ENCODE data around the gene GP1BA. TPM values are rescaled to one million over a fixed set of nuclear protein-coding genes. Genes with fewer than 3 reads are reported as not detected.

Gene GP1BA
- total RNA-seq, 1 donor from 2014 or later, result not detected

- no peak for DNase-seq (ENCODE audit: low spot score)
Observed at GRCh38 chr17:4971826-4972225, 39.7 kb downstream of the GP1BA start.

DNA sequence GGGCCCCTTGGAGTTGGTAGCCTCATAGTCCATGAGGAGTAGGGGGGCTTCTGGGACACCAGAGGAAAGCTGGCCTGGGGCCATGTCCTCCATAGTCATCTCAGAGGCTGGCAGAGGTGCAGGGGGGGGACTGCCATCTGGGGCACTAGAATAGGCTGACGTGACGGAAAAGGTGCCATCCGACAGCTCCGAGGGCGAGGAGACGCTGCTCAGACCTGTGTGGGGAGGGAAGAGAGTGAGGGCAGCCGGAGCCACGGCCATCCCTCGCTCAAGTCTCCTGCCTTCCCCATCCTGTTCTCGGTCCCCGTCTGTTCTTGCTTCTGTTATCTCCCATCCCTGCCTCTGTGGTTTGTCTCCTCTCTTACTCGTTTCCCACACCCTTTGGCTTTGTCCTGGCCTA lies 40.2 kb downstream of the GP1BA start:
- DNase-seq (ENCODE audit: low spot score), result no peak

DNA sequence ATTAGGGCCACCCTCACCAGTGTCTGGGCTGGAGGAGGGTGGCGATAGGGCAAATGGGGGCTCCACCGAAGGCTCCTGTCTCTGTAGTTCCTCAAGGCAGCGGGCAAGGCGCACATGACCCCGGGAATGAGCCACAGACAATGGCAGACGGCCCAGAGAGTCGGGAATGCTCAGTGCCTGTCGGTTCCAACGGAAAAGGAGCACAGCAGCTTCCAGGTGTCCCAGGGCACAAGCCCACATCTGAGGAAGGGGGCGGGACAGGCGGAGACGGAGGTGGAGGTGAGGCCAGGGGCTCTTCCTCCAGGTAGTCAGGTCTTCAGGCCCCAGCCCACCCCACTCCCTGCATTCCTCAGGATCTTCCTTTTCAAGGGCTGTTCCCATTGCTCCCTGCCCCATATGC lies 40.7 kb downstream of the GP1BA start:
- no peak for DNase-seq (ENCODE audit: low spot score)

DNA sequence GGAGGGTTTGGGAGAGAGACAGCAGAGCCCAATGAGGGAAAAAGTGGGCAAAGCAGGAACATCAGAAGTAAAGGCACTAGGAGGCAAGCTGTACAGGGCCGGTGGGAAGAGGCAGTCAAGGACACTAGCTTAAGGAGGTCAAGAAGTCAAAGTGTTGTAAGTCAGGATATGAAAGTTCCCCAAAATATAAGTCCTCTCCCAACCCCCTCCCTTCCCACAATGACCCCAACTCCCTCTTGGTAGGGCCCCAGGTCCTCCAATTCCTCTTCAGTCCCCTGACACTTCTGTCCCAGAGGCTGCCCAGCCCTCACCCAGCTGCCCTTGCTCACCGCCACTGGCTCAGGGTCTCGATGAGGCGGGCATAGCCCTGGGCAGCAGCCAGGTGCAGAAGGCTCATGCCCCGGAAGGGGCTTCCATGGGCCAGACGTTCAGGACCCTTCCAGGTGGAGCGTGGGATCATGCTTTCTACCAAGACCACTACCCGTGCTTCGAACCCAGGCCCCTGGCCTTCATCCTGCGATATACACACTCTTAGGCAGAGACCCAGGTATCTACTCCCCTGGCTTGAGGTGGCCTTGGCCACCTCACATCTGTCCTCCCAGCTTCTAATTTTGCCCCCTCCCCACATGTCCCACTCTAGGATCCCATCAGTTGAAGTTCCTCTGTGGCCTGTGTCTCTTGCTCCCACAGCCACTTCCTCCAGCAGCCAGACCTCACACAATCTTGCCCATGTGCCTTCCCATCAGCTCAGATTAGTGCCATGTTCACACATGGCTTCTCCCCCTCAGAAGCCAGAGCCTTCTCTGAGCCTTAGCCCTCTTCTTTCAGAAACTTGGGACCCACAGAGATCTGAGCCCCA lies 41.4 kb downstream of the GP1BA start:
- DNase-seq (ENCODE audit: low spot score), result no peak

GRCh38 chr17:4974115-4974670 lies 42.1 kb downstream of the GP1BA start:
- no peak for DNase-seq (ENCODE audit: low spot score)

DNA sequence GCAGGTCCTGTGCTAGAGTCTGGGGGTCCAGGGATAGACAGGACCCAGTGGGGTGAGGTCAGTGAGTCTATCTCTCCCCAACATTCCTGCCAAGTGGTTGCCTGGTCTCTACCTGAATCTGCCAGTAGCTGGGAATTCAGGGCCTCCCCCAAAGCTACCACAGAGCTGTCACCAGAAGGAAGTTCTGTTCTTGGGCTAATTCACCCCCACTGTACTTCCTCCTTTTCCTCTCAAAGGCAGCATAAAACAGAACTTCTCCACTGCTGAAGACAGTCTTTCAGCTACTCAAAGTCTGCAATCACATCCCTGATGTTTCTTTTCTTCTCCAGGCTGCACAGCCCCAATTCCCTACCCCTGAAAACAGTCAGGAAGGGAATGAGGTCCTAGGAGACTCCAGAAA lies 46.6 kb downstream of the GP1BA start:
- DNase-seq (ENCODE audit: low spot score), result no peak

GRCh38 chr17:4980644-4981216 lies 48.7 kb downstream of the GP1BA start:
- no peak for DNase-seq (ENCODE audit: low spot score)

DNA sequence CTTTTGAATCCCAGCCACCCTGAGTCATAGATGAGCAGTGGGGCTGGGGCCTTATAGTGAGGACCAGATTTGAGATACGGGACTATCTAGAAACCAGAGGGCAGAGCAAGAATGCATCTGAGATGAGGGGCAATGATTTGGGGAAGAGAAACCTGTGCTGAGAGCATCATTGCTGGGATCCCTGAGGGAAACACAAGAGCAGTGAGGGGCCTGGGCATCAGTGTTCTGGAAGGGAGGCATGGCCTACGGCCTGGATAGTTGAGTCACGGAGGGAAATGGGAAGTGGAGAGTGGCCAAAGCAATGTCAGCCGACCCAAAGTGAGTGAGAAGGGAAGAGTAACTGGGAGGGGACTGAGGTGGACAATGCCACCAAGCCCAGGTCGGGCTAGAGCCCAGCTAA lies 50.2 kb downstream of the GP1BA start:
- DNase-seq (ENCODE audit: low spot score), result no peak

Small RNAs within 50 kb of the gene (microRNA-seq; reads per million reads assigned to microRNA genes)
- gene MIR6864 (ENCODE audit: borderline number of aligned reads) (not detected), gene MIR6865 (ENCODE audit: borderline number of aligned reads) (not detected)

Other genes starting within 250 kb of the GP1BA start
- gene PELP1, start 228.1 kb upstream of the GP1BA start, total RNA-seq, result 29.3 TPM
- 131 TPM for gene ARRB2, start 221.6 kb upstream of the GP1BA start, total RNA-seq
- gene MED11, start 200.8 kb upstream of the GP1BA start, total RNA-seq, result 16.1 TPM
- 2.9 TPM for gene ZMYND15, start 192.4 kb upstream of the GP1BA start, total RNA-seq
- gene CXCL16, start 192.3 kb upstream of the GP1BA start, total RNA-seq, result 51.3 TPM
- not detected for gene TM4SF5, start 160.4 kb upstream of the GP1BA start, total RNA-seq
- 6.9 TPM for gene VMO1, start 145.9 kb upstream of the GP1BA start, total RNA-seq
- not detected for gene GLTPD2, start 143.3 kb upstream of the GP1BA start, total RNA-seq
- gene PSMB6, start 136.1 kb upstream of the GP1BA start, total RNA-seq, result 109 TPM
- 22.8 TPM for gene PLD2, start 125.1 kb upstream of the GP1BA start, total RNA-seq
- gene MINK1, start 98.9 kb upstream of the GP1BA start, total RNA-seq, result 60.3 TPM
- 3.0 TPM for gene C17orf107, start 32.7 kb upstream of the GP1BA start, total RNA-seq
- gene CHRNE, start 29.2 kb upstream of the GP1BA start, total RNA-seq, result 1.6 TPM
- 50.0 TPM for gene SLC25A11, start 7.8 kb downstream of the GP1BA start, total RNA-seq
- gene RNF167, start 8.0 kb downstream of the GP1BA start, total RNA-seq, result 63.3 TPM
- 575 TPM for gene PFN1, start 16.3 kb downstream of the GP1BA start, total RNA-seq
- gene ENO3, start 18.8 kb downstream of the GP1BA start, total RNA-seq, result 4.0 TPM
- gene SPAG7, start 35.5 kb downstream of the GP1BA start, total RNA-seq, result 55.5 TPM
- 53.8 TPM for gene CAMTA2, start 55.4 kb downstream of the GP1BA start, total RNA-seq
- gene INCA1, start 65.2 kb downstream of the GP1BA start, total RNA-seq, result 0.71 TPM
- gene KIF1C, start 65.7 kb downstream of the GP1BA start, total RNA-seq, result 213 TPM
- 0.22 TPM for gene SLC52A1, start 103.1 kb downstream of the GP1BA start, total RNA-seq
- 4.2 TPM for gene ZFP3, start 146.2 kb downstream of the GP1BA start, total RNA-seq
- gene ZNF232, start 179.6 kb downstream of the GP1BA start, total RNA-seq, result 4.6 TPM
- gene USP6, start 183.8 kb downstream of the GP1BA start, total RNA-seq, result 0.26 TPM

Measured in mesenteric fat pad (tissue), 1 donor.